Measurements from ENCODE around the gene PHIP.
"Not testable (repeated sequence)": the region's sequence is repeated elsewhere in the genome, so short reads cannot be mapped to it uniquely, and the experiment has no call there.

Gene PHIP

GRCh38 chr6:78947529-78947928, 130.5 kb downstream of the PHIP start:
- no peak for DNase-seq (ENCODE audit: low spot score in 2 of 2)
- no peaks in the 10 kb centered on the region for H3K4me1 Mint-ChIP-seq
- H3K9me3 Mint-ChIP-seq = peaks cover 1% of the 10 kb centered on the region
- H3K27ac Mint-ChIP-seq = no peak overlapping the region
- H3K4me3 Mint-ChIP-seq = no peak overlapping the region
- ATAC-seq = no peak
- peaks cover 100% of the 10 kb centered on the region for H3K36me3 Mint-ChIP-seq

GRCh38 chr6:78942446-78942845, 135.6 kb downstream of the PHIP start:
- Mint-ChIP-seq H3K4me1 (no peaks in the 10 kb centered on the region), H3K27ac (no peak overlapping the region), H3K36me3 (peaks cover 100% of the 10 kb centered on the region), H3K9me3 (no peaks in the 10 kb centered on the region), H3K4me3 (no peak overlapping the region)
- ATAC-seq (no peak), DNase-seq (ENCODE audit: low spot score in 2 of 2) (no peak)

- no peak for DNase-seq (ENCODE audit: low spot score in 2 of 2)
- H3K9me3 Mint-ChIP-seq = peaks cover 4% of the 10 kb centered on the region
- H3K4me1 Mint-ChIP-seq = no peaks in the 10 kb centered on the region
- ATAC-seq = no peak
- no peak overlapping the region for H3K27ac Mint-ChIP-seq
- no peak overlapping the region for H3K4me3 Mint-ChIP-seq
- peaks cover 44% of the 10 kb centered on the region for H3K36me3 Mint-ChIP-seq
These were observed 141.5 kb downstream of the PHIP start for GRCh38 chr6:78936515-78936914.

GRCh38 chr6:78935553-78935952, 142.5 kb downstream of the PHIP start:
- peaks cover 34% of the 10 kb centered on the region for H3K36me3 Mint-ChIP-seq
- H3K9me3 Mint-ChIP-seq = peaks cover 4% of the 10 kb centered on the region
- H3K27ac Mint-ChIP-seq = no peak overlapping the region

GRCh38 chr6:78925317-78925716, 152.7 kb downstream of the PHIP start:
- no peak overlapping the region for H3K4me3 Mint-ChIP-seq
- DNase-seq (ENCODE audit: low spot score in 2 of 2) = no peak
- peaks cover 22% of the 10 kb centered on the region for H3K9me3 Mint-ChIP-seq
- H3K4me1 Mint-ChIP-seq = no peaks in the 10 kb centered on the region
- no peak for ATAC-seq
- H3K27ac Mint-ChIP-seq = no peak overlapping the region
- H3K36me3 Mint-ChIP-seq = no peaks in the 10 kb centered on the region

More at GRCh38 chr6:78935553-78935952, 142.5 kb downstream of the PHIP start:
- no peak for ATAC-seq
- Mint-ChIP-seq H3K4me1 (no peaks in the 10 kb centered on the region), H3K4me3 (no peak overlapping the region)
- DNase-seq (ENCODE audit: low spot score in 2 of 2) = no peak

- not testable (repeated sequence) for H3K36me3 Mint-ChIP-seq; ATAC-seq; DNase-seq (ENCODE audit: low spot score in 2 of 2); H3K4me1 Mint-ChIP-seq; H3K4me3 Mint-ChIP-seq; H3K27ac Mint-ChIP-seq
- peaks cover 35% of the 10 kb centered on the region for H3K9me3 Mint-ChIP-seq
These were observed 156.9 kb downstream of the PHIP start for GRCh38 chr6:78921168-78921567.

GRCh38 chr6:78917788-78918187, 160.3 kb downstream of the PHIP start:
- ATAC-seq (no peak), DNase-seq (ENCODE audit: low spot score in 2 of 2) (no peak)
- H3K27ac Mint-ChIP-seq = no peak overlapping the region
- no peaks in the 10 kb centered on the region for H3K36me3 Mint-ChIP-seq
- peaks cover 30% of the 10 kb centered on the region for H3K9me3 Mint-ChIP-seq
- H3K4me3 Mint-ChIP-seq = no peak overlapping the region
- no peaks in the 10 kb centered on the region for H3K4me1 Mint-ChIP-seq

- ATAC-seq (no peak), DNase-seq (ENCODE audit: low spot score in 2 of 2) (no peak)
- Mint-ChIP-seq H3K9me3 (peaks cover 26% of the 10 kb centered on the region), H3K4me1 (peaks cover under 1% of the 10 kb centered on the region), H3K27ac (no peak overlapping the region), H3K36me3 (no peaks in the 10 kb centered on the region), H3K4me3 (no peak overlapping the region)
These were observed 161.6 kb downstream of the PHIP start for GRCh38 chr6:78916411-78916810.

- no peak for DNase-seq (ENCODE audit: low spot score in 2 of 2)
- peaks cover 4% of the 10 kb centered on the region for H3K9me3 Mint-ChIP-seq
- H3K4me3 Mint-ChIP-seq = peak overlapping the region; percentile 42
- no peak overlapping the region for H3K27ac Mint-ChIP-seq
- ATAC-seq = no peak
- H3K4me1 Mint-ChIP-seq = peaks cover 18% of the 10 kb centered on the region
- H3K36me3 Mint-ChIP-seq = no peaks in the 10 kb centered on the region
These were observed 166.7 kb downstream of the PHIP start for GRCh38 chr6:78911218-78911940.

- H3K4me3 Mint-ChIP-seq = peak overlapping the region; percentile 42
- H3K36me3 Mint-ChIP-seq = no peaks in the 10 kb centered on the region
- peak; percentile 69 for ATAC-seq
- H3K4me1 Mint-ChIP-seq = peaks cover 18% of the 10 kb centered on the region
- no peak overlapping the region for H3K27ac Mint-ChIP-seq
- no peak for DNase-seq (ENCODE audit: low spot score in 2 of 2)
- peaks cover 2% of the 10 kb centered on the region for H3K9me3 Mint-ChIP-seq
These were observed 167.4 kb downstream of the PHIP start for GRCh38 chr6:78910591-78911171.

GRCh38 chr6:78910010-78910409, 168.0 kb downstream of the PHIP start:
- Mint-ChIP-seq H3K4me1 (peaks cover 18% of the 10 kb centered on the region), H3K27ac (no peak overlapping the region), H3K36me3 (no peaks in the 10 kb centered on the region), H3K9me3 (no peaks in the 10 kb centered on the region), H3K4me3 (peak overlapping the region; percentile 42)
- ATAC-seq = no peak
- no peak for DNase-seq (ENCODE audit: low spot score in 2 of 2)

GRCh38 chr6:78909391-78909790, 168.7 kb downstream of the PHIP start:
- Mint-ChIP-seq H3K27ac (no peak overlapping the region), H3K4me1 (peaks cover 18% of the 10 kb centered on the region), H3K9me3 (no peaks in the 10 kb centered on the region), H3K4me3 (peak overlapping the region; percentile 42), H3K36me3 (no peaks in the 10 kb centered on the region)
- DNase-seq (ENCODE audit: low spot score in 2 of 2) = no peak
- no peak for ATAC-seq

GRCh38 chr6:78908621-78909020, 169.4 kb downstream of the PHIP start:
- H3K36me3 Mint-ChIP-seq = no peaks in the 10 kb centered on the region
- ATAC-seq (no peak), DNase-seq (ENCODE audit: low spot score in 2 of 2) (no peak)
- no peak overlapping the region for H3K27ac Mint-ChIP-seq
- peaks cover 18% of the 10 kb centered on the region for H3K4me1 Mint-ChIP-seq
- H3K9me3 Mint-ChIP-seq = no peaks in the 10 kb centered on the region
- H3K4me3 Mint-ChIP-seq = no peak overlapping the region

- H3K36me3 Mint-ChIP-seq = no peaks in the 10 kb centered on the region
- DNase-seq (ENCODE audit: low spot score in 2 of 2) (no peak), ATAC-seq (no peak)
- H3K4me3 Mint-ChIP-seq = no peak overlapping the region
- no peaks in the 10 kb centered on the region for H3K4me1 Mint-ChIP-seq
- H3K9me3 Mint-ChIP-seq = no peaks in the 10 kb centered on the region
- H3K27ac Mint-ChIP-seq = no peak overlapping the region
These were observed 181.8 kb downstream of the PHIP start for GRCh38 chr6:78896227-78896626.

- ATAC-seq; H3K4me1 Mint-ChIP-seq; H3K36me3 Mint-ChIP-seq; H3K9me3 Mint-ChIP-seq; H3K27ac Mint-ChIP-seq; DNase-seq (ENCODE audit: low spot score in 2 of 2); H3K4me3 Mint-ChIP-seq: not testable (repeated sequence)
These were observed 188.2 kb downstream of the PHIP start for GRCh38 chr6:78889901-78890300.
